DND-41 (cell line): Measurements from ENCODE around the gene DYNLT2B.
"Not testable (repeated sequence)": the region's sequence is repeated elsewhere in the genome, so short reads cannot be mapped to it uniquely, and the experiment has no call there.

Experiments
- ATAC-seq: fragments of 200-7000 bp; cut with Tn5 transposase; 3 replicates; pipeline ENCODE4 v1.9.1; 2021; ENCODE audit warnings: low read depth; ENCODE audit not compliant: insufficient read depth
- DNase-seq: peaks from one replicate; pipeline ENCODE4 v3.0.0-alpha.2; 2020
- H2AFZ ChIP-seq: 2 replicates; pipeline ENCODE4 v1.6.0; 2012; ENCODE audit warnings: low read depth, low read length
- H3K27ac ChIP-seq: 2 replicates; pipeline ENCODE4 v1.5.1; 2012; ENCODE audit warnings: low read length, inconsistent platforms
- H3K27me3 ChIP-seq: fragments of 200-600 bp; sonication (generic); 2 replicates; pipeline ENCODE4 v1.6.0; 2012; ENCODE audit warnings: low read length, mild to moderate bottlenecking, inconsistent platforms; ENCODE audit not compliant: insufficient read depth, poor library complexity
- H3K36me3 ChIP-seq: 2 replicates; pipeline ENCODE4 v1.5.1; 2012; ENCODE audit warnings: low read length, inconsistent platforms; ENCODE audit not compliant: insufficient read depth
- H3K4me1 ChIP-seq: 2 replicates; pipeline ENCODE4 v1.5.1; 2012; ENCODE audit warnings: mild to moderate bottlenecking, low read length; ENCODE audit not compliant: insufficient read depth
- H3K4me2 ChIP-seq: 2 replicates; pipeline ENCODE4 v1.6.0; 2012; ENCODE audit warnings: mild to moderate bottlenecking, moderate library complexity, low read length, inconsistent platforms; ENCODE audit not compliant: insufficient read depth
- H3K4me3 ChIP-seq, 2 experiments: fragments of 200-600 bp in 1 of 2; shearing (Covaris generic) in 1 of 2; 2 replicates each; pipeline ENCODE4 v1.5.1; 2012 to 2016; ENCODE audit warnings: inconsistent platforms in 2 of 2, low read length in 2 of 2, mild to moderate bottlenecking in 2 of 2, low read depth in 1 of 2, moderate library complexity in 1 of 2
- H3K79me2 ChIP-seq: 2 replicates; pipeline ENCODE4 v1.6.0; 2012; ENCODE audit warnings: low read length, inconsistent platforms; ENCODE audit not compliant: insufficient read depth
- H3K9ac ChIP-seq: 2 replicates; pipeline ENCODE4 v1.6.0; 2012; ENCODE audit warnings: low read depth, mild to moderate bottlenecking, inconsistent platforms, low read length, moderate library complexity
- H3K9me3 ChIP-seq: 2 replicates; pipeline ENCODE4 v1.5.1; 2012; ENCODE audit warnings: low read length, moderate library complexity, mild to moderate bottlenecking, inconsistent platforms; ENCODE audit not compliant: insufficient read depth, severe bottlenecking
- H4K20me1 ChIP-seq: 2 replicates; pipeline ENCODE4 v1.6.0; 2012; ENCODE audit warnings: low read length; ENCODE audit not compliant: insufficient read depth
- CTCF ChIP-seq: IDR thresholded peaks from 2 replicates; pipeline ENCODE4 v1.5.1; 2012; ENCODE audit warnings: borderline replicate concordance, low read length, moderate library complexity, mild to moderate bottlenecking; ENCODE audit not compliant: poor library complexity, severe bottlenecking; ENCODE audit errors: extremely low read depth
- EZH2 ChIP-seq: IDR thresholded peaks from 3 replicates; pipeline ENCODE4 v1.6.1; 2012; ENCODE audit warnings: borderline replicate concordance, low read depth, mild to moderate bottlenecking, moderate library complexity, low read length, inconsistent platforms; ENCODE audit not compliant: severe bottlenecking

The DYNLT2B gene

DNA sequence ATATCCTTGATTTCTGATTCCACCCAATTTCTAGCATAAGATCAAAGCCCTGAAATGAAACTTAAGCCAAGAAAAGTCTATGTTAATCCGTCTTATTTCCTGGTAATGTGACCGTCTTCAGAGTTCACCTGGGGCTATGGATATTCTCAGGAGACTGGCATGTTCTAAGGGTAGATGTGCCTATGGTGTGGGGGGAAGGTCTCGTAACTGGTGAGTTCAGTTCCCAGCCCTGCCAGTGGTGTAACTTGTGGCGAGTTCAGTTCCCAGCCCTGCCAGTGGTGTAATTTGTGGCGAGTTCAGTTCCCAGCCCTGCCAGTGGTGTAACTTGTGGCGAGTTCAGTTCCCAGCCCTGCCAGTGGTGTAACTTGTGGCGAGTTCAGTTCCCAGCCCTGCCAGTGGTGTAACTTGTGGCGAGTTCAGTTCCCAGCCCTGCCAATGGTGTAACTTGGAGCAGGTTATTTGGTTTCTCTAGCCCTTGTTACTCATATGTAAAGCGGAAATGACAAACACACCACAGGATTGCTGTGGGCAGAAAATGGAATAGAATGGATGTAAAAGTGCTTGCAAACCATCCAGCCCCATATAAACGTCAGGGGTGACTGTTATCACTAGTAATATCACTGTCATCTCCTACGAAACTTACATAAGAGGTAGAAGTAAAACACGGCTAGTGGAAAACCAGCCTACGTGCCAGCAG lies 71.3 kb downstream of the DYNLT2B start:
- H4K20me1 ChIP-seq, result no peaks in the 10 kb centered on the region
- H3K27ac ChIP-seq, result no peak overlapping the region
- H3K79me2 ChIP-seq, result no peaks in the 10 kb centered on the region
- ATAC-seq (peak; percentile 57), DNase-seq (peak; percentile 40)
- H3K9ac ChIP-seq, result no peak overlapping the region
- H2AFZ ChIP-seq, result no peak overlapping the region
- H3K4me1 ChIP-seq, result no peaks in the 10 kb centered on the region
- H3K4me2 ChIP-seq, result no peak overlapping the region
- H3K27me3 ChIP-seq, result no peaks in the 10 kb centered on the region
- H3K9me3 ChIP-seq, result no peaks in the 10 kb centered on the region
- H3K4me3 ChIP-seq, result no peak overlapping the region
- peaks cover 36% of the 10 kb centered on the region for H3K36me3 ChIP-seq
- no peak for TF ChIP-seq EZH2
- no peak for TF ChIP-seq CTCF

GRCh38 chr3:196244166-196244565 lies 73.9 kb downstream of the DYNLT2B start:
- H3K36me3 ChIP-seq, result peaks cover 41% of the 10 kb centered on the region
- H2AFZ ChIP-seq, H3K9me3 ChIP-seq, H3K9ac ChIP-seq, H3K79me2 ChIP-seq, H3K27ac ChIP-seq, DNase-seq, H3K4me1 ChIP-seq, H3K4me3 ChIP-seq, H3K4me2 ChIP-seq, H4K20me1 ChIP-seq, ATAC-seq, H3K27me3 ChIP-seq: not testable (repeated sequence)

DNA sequence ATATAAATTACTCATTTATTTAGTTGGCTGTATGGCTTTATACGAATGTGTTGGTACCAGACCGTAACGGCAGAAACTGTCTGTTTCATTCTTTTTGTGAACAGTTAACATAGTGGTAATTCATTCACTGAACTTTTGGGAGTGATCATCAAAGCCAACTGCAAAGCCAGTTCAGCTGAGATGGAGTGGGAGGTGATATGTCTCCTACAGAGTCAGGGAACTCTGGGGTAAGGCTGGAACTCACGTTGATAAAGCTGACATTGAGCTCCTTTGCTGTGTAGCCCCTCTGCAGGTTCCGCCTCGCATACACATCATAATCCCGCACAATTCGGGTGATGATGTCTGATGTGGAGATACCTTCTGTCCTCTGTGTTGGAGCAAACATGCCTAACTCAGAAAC lies 76.3 kb downstream of the DYNLT2B start:
- DNase-seq, result no peak
- Histone ChIP-seq H3K4me1 (peaks cover 10% of the 10 kb centered on the region), H3K9ac (no peak overlapping the region), H3K27me3 (no peaks in the 10 kb centered on the region), H3K4me3 (no peak overlapping the region), H3K79me2 (no peaks in the 10 kb centered on the region), H4K20me1 (no peaks in the 10 kb centered on the region), H3K36me3 (peaks cover 47% of the 10 kb centered on the region), H3K4me2 (no peak overlapping the region), H3K9me3 (no peaks in the 10 kb centered on the region), H3K27ac (no peak overlapping the region), H2AFZ (no peak overlapping the region)
- no peak for TF ChIP-seq EZH2
- TF ChIP-seq CTCF, result no peak
- no peak for ATAC-seq
